A204.1 (cell line): ENCODE data around the gene NPAS4.
"Not testable (repeated sequence)": the region's sequence is repeated elsewhere in the genome, so short reads cannot be mapped to it uniquely, and the experiment has no call there.

Source experiments
- FAIRE-seq: peaks from 2 replicates; lab custom pipeline; 2012; peaks lifted over from hg19 to GRCh38; lab: Jason Lieb, UNC

NPAS4 gene

DNA sequence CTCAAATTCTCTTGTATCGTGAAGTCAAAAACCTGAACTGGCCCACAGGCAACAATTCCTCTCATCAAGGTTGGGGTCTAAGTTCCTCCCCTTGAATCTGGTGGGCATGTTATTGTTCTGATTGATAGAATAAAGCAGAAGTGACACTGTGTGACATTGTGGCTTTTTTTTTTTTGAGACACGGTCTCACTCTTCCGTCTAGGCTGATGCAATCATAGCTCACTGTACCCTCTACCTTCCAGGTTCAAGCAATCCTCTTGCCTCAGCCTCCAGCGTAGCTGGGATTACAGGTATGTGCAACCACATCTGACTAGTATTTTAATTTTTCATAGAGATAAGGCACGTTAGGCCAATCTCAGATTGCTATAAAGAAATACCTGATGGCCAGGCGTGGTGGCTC, 37.0 kb downstream of the NPAS4 start:
- no peak for FAIRE-seq

- no peak for FAIRE-seq
These were observed 38.4 kb downstream of the NPAS4 start for GRCh38 chr11:66459138-66459778.

DNA sequence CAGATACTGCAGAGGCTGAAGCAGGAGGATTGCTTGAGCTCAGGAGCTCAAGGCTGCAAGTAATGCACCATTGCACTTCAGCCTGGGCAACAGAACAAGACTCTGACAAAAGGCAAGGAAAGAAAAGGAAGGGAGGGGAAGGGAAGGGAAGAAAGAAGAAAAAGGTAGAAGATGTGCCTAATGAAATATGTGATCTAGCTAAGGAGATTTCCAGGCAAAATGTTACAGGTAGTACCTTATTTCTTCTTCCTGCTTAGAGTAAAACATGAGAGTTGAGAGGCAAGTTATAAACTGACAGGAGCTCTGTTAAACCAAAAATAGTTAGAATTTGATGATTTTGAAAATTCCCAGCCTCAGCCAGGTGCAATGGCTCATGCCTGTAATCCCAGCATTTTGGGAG, 41.2 kb downstream of the NPAS4 start:
- no peak for FAIRE-seq

DNA sequence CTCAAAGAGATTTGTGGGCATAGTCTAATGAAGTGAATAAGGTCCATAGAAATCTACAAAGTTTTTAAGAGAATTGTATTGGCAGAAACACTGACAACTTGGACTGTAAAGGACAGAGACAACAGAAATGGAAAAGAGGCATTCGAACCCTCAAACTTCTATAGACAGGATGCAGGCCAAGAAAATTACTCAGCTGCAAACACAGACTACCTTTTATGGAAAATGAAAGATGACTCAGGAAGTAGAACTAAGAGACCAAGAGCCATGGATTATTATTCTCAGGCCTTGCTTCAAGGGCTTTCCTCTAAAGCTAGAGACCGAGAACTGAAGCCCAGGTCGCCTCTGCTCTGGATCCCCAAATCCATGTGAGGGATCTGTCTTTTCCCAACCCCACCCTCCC, 42.1 kb downstream of the NPAS4 start:
- FAIRE-seq: no peak

GRCh38 chr11:66464116-66464515, 43.3 kb downstream of the NPAS4 start:
- FAIRE-seq: not testable (repeated sequence)

GRCh38 chr11:66464916-66465315, 44.1 kb downstream of the NPAS4 start:
- FAIRE-seq: no peak

- no peak for FAIRE-seq
These were observed 44.8 kb downstream of the NPAS4 start for GRCh38 chr11:66465373-66466224.

- FAIRE-seq: no peak
These were observed 45.6 kb downstream of the NPAS4 start, which contains the start of gene PELI3 for GRCh38 chr11:66466225-66467033. Gene PELI3, plus strand, starts transcription at chr11:66466905. Its CDS starts 1,224 bp downstream, at chr11:66468129.

- no peak for FAIRE-seq
These were observed 46.3 kb downstream of the NPAS4 start for GRCh38 chr11:66467034-66467659.

DNA sequence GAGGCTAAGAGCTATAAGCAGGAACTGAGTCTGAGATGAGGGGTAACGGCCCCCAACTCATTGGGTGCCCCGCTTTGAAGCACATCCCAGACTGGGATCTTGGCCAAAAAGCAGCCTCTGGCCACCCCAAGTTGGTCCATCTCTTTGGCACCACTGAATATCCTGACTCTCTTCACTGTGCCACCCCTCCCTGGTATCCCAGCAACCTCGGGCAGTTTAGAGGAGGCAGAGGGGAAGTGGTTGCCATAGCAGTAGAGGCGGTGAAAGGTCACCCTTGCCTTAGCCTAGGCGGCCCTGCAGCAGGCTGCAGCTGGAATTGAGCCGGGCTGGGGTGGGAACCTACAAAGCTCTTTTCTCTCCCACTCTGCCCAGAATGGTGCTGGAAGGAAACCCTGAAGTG, 46.9 kb downstream of the NPAS4 start:
- no peak for FAIRE-seq

DNA sequence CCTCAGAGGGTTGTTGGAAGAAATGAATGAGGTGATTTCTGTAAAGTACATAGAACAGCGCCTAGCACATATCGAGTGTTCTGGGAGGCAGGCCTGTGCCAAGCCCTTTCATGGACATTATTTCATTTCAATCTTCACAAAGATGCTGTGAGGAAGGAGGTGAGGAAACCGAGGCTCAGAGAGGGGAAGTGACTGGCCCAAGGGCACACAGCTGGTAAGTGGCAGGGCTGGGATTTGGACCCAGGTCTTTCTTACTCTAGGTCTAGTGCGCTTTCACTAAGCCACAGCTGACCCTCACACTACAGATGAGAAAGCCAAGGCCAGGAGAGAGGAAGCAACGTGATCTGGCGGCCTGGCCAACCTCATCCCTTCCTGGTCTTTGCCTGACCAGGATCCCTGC, 47.9 kb downstream of the NPAS4 start:
- FAIRE-seq: no peak

DNA sequence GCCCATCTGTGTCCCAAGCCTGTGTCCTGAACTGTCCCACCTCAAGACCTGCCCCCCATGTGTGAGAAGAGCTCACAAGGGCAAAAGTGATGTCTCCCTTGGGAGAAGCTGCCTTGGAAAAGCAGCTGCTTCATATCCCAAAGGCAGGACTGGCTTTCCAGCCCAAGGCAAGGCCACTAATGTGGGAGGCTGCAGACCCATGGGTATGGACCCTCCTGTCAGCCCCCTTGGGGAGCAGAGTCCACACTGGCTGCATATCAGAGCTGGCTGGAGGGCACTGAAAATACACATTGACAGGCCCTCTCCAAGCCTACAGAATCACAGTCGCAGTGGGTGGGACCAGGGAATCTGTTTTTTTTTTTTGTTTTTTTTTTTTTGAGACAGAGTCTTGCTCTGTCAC, 48.6 kb downstream of the NPAS4 start:
- no peak for FAIRE-seq

DNA sequence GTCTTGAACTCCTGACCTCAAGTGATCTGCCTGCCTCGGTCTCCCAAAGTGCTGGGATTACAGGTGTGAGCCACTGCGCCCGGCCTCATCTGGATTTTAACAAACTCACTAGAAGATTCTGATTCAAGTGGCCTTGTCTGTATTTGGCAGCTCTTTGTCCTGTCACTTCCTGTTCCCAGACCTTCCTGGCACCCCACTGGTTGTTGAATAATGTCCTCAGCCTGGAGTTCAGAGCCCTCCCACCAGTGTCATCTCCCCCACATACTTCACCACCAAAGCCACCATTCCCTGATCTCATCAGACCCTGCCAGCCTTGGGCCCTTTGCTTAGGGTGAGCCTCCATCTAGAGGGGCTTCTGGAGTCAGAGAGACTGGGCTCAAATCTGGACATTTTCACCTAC, 49.2 kb downstream of the NPAS4 start:
- no peak for FAIRE-seq

- no peak for FAIRE-seq
These were observed 50.3 kb downstream of the NPAS4 start for GRCh38 chr11:66471142-66471541.

- no peak for FAIRE-seq
These were observed 51.2 kb downstream of the NPAS4 start for GRCh38 chr11:66472054-66472453.

GRCh38 chr11:66473167-66473566, 52.3 kb downstream of the NPAS4 start:
- no peak for FAIRE-seq

DNA sequence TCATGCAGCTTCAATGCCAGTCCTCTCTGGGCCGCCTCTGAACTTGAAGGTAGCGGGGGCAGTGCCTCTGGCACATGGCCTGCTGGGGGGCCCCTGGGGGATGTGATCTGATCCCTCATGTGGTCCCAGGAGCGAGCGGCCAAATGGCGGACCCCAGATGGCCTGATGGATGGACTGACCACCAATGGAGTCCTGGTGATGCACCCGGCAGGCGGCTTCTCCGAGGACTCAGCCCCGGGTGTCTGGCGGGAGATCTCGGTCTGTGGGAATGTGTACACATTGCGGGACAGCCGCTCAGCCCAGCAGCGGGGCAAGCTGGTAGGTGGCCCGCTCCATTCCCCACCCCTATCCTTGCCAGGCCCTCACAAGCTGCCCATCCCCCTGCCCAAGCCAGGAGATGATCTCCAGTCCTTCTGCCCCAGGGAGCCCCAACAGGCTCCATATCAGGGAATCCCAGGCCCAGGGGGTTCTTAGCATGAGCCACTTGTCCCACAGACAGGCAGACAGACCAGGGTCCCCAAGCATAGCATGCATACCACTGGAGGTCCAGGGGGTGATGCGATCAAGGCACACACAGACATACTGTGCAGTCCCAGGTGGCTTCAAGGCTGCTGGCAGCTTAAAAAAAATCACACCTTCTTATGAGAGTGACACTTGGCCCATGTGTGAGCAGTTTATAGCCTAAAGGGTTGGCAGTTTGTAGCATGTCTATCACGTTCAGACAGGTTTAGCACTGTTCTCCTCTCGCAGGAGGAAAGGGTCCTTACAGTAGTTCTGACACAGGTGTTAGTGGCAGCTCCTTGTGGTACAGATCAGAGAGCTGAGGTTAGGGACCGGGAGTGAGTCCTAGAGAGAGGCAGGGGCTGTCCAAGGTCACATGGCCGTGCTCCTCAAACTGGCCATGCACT, 53.0 kb downstream of the NPAS4 start:
- no peak for FAIRE-seq

DNA sequence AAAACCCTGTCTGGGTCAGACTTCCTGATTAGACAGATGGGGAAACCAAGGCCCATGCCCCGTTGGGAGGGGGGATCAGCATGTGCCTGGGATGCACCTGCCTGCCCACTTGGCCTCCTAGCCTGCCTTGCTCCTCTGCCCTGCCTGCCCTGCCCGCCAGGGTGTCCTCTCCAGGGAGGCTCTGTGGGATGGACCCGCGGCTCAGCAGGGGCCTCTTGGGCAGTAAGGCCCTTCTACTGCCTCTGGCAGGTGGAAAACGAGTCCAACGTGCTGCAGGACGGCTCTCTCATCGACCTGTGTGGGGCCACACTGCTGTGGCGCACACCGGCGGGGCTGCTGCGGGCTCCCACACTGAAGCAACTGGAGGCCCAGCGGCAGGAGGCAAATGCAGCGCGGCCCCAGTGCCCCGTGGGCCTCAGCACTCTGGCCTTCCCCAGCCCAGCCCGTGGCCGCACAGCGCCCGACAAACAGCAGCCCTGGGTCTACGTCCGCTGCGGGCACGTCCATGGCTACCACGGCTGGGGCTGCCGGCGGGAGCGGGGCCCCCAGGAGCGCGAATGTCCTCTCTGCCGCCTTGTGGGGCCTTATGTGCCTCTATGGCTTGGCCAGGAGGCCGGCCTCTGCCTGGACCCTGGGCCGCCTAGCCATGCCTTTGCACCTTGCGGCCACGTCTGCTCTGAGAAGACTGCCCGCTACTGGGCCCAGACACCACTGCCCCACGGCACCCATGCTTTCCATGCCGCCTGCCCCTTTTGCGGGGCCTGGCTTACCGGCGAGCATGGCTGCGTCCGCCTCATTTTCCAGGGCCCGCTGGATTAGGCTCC, 54.7 kb downstream of the NPAS4 start:
- FAIRE-seq: no peak
